GM18498 (cell line): ENCODE data around the gene TAF4.

ENCODE experiments used
- ATAC-seq: cut with Tn5 transposase; IDR thresholded peaks from one replicate; pipeline ENCODE4 v1.9.1; 2021; ENCODE audit warnings: mild to moderate bottlenecking, moderate library complexity; ENCODE audit not compliant: unreplicated experiment

TAF4 gene

GRCh38 chr20:61936701-61937131 lies 129.0 kb downstream of the TAF4 start:
- ATAC-seq: no peak

DNA sequence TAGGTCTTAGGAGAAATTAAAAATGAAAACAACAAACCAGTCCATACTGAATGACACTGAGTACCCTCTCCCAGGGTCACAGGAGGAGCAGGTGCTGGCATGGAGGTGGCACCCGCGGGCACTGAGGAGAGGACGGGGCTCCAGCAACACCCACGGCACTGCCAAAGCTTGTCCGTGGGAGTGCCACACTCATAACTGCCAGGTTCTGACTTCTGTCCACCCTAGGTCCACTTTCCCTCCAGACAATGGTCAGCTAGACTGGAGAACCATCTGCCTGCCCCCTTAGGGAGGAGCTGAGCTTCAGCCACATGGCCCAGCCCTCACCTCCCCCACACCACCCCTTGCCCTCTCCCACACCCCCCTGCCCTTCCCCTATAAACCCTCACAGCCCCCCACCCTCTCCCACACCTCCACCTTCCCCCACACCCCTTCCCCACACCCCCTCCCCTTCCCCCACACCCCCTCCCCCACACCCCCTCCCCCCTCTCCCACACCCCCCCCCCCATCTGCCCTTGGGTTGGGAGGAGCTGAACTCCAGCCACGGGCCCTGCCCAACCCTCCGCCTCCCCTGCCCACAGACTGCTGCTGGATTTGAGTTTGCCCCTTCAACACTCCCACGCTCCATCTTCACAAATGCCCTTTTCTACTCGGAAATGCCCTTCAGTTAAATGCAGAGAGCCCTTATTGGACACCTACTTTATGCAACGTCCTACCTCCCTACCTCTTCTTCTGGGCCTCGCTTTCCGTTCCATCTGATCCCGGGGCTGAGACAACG lies 129.6 kb downstream of the TAF4 start:
- no peak for ATAC-seq

DNA sequence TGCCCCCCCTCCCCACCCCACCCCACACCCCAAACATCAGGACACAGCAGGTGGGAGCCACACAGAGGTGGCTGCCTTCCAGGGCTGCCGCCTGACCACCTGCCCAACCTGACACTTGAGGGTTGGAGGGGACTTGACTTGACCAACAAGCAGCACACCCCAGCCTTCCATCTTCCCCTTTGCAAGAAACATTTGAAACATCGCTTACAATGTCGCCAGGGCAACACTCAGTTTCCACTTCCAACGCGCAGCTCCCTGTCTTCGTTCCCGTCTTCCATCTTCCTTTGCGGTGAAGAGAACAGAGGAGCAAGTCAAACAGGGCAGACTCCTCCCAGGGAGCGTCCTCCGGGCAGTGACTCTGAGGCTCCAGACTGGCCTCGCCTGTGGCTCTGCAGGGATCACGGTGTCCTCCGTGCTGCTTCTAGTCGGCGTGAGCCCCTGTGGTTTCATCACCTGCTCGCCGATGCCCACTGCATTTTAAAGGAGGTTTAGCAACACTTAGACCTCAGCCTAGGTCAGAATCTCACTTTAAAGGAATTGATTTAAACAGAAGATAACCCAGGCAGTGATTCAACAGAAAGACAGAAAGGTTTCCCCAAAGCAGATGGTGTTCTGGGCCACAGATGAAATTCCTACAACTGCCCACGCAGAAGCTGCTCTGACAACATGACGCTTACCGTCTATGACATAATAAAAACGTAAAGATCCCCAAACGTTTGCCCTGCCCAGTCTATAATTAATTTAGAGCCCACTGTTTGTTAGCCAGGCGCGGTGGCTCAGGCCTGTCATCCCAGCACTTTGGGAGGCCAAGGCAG lies 130.8 kb downstream of the TAF4 start:
- ATAC-seq: no peak

DNA sequence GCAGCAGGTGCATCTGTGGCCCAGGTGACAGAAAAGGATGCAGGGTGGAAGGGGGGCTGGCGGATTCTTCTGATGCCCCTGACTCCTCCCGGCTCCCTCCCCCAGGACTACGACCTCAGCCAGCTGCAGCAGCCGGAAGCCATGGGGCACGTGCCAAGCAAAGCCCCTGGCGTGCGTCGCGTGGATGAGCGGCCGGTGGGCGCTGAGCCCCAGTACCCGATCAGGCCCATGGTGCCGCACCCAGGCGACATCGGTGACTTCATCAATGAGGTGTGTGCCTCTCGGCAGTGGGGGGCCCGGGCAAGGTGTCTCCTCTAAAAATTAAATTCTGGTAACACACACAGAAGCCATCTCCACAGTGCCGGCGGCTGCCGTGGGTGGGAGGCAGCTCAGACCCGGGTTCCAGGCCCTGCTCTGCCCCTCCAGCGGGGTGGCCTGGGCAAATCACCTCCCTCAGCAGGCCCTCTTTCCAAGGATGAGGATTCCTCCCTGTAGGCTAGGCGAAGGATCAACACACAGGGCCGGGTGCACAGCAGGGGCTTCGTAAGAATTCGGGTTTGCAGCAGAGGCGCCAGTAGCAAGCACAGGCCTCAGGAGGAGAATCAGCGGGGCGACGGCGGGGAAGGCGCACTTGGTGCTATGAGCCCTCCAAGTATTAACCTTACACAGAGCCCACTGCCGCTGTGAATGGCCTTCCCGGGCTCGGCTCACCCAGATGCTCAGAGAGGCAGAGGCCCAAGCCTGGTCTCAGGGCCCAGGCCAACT lies 131.5 kb downstream of the TAF4 start:
- no peak for ATAC-seq

- no peak for ATAC-seq
Observed at GRCh38 chr20:61933481-61933950, 132.2 kb downstream of the TAF4 start.

GRCh38 chr20:61932711-61933480 lies 132.8 kb downstream of the TAF4 start:
- ATAC-seq: no peak

- no peak for ATAC-seq
Observed at GRCh38 chr20:61932199-61932592, 133.5 kb downstream of the TAF4 start.

DNA sequence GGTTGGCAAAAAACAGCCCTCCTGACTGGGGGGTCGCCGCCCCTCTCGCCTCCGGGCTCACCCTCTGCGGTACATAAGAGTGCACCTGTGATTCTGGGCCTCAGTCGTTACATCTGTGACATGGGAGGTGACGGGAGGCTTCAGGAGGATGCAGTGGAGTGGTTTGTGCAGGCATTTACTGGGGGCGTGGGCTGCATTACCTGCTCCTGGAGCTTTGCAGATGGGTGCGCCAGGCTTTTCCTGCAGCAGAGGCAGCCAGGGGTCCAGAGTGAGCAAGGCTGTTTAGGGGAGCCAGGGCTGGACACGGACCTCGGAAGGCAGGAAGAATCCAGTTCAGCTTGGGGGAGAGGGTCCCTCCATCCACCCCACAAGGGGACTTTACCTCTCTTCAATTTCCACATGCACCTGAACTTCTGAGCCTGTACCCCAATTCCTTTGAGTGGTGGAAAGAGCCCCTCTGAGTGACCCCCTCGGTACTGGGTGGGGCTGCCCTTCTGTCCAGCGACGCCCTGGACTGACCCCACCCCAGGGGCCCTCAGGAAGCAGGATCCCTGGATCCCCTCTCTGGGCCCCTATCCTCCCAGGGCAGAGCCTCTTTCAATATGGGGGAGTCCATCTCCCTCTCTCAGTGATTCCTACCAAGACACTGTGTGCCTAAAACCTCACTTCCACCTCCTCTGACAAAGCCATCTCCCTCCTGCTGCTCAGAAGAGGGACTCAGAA lies 134.0 kb downstream of the TAF4 start:
- no peak for ATAC-seq

DNA sequence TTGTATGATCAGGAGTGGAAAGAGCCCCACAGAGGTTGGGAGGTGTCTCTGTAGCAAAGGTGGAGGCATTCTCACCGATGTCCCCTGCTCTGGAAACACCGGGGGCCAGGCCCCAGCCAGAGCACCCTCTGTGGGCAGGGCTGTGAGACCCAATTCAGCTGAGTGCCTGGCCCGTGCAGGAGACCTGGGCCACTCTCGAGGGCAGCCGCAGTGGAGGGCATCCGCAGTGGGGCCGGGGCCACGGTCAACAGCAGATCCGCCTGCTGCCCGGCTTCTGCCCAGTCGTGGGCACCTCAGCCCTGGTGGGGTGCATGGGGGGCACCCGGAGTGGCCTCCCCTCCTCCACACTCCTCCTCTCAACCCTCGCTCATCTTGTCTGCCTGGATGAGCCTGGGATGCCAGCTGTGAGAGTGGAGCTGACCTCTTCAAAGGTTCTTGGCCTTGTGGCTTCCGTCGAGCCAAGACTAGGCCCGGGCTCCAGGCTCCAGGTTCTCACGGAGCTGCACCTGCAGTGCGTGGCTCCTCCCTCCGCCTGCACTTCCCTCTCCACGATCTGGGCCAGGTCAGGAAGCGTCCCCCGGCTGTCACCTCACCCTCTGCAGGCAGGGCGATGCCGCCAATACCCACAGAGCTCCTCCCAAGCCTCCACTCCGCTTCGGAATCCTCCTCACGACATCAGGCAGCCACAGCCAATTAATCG lies 134.8 kb downstream of the TAF4 start:
- ATAC-seq: no peak

DNA sequence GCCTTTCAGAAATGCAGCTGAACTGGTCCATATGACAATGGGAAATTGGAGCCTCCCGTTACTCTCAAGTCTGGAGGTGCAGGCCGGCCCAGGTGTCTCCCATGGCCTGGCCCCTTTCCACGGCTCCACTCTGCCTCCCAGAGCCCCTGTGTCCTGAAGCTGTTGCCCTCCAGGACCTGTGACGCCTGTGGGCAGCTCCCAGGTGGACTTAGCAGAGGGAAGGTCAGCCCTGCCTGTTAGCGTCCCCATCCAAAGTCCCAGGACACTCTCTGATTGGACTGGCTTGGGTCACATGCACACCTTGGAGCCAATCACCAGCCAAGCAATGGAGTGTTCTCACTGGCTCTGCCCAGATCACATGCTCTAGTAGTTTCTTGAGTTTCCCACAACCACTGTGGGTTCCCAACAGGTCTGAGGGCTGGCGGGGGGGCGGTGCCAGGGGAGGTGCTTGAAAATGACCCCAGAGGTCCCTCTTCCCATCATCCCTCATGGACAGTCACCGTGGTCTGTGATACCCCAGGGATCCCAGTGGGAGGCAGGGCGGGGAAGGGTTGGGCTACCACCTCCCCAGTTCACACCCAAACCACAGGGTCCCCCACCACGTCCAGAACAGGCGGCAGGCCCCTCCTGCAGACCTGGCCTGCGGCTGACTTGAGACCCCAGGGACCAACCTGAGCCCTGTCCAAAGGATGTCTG lies 135.6 kb downstream of the TAF4 start:
- no peak for ATAC-seq

- no peak for ATAC-seq
Observed at GRCh38 chr20:61929561-61929960, 136.1 kb downstream of the TAF4 start.

DNA sequence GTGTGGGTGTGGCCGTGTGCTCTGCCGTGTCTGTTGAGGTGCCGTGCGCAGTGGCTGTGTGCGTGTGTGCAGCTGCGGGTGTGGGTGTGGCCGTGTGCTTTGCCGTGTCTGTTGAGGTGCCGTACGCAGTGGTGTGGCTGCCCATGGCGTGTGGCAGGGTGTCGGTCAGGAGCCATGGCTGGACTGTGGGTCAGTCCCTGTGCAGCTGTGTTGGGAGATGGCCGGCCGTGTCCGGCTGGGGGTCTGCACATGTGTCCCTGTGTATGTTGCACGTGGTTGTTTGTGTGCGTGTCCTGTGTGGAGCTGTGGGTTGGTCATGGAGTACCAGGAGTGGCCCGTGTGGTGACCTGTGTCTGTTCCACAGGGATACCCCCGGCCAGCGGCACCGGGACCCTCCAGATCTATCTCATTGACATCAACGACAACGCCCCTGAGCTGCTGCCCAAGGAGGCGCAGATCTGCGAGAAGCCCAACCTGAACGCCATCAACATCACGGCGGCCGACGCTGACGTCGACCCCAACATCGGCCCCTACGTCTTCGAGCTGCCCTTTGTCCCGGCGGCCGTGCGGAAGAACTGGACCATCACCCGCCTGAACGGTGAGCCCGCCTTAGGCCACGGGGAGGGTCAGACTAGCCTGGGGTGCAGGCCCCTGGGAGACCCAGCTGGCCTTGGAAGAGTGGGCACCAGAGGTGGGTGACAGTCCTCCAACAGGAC lies 137.7 kb downstream of the TAF4 start:
- ATAC-seq: no peak

DNA sequence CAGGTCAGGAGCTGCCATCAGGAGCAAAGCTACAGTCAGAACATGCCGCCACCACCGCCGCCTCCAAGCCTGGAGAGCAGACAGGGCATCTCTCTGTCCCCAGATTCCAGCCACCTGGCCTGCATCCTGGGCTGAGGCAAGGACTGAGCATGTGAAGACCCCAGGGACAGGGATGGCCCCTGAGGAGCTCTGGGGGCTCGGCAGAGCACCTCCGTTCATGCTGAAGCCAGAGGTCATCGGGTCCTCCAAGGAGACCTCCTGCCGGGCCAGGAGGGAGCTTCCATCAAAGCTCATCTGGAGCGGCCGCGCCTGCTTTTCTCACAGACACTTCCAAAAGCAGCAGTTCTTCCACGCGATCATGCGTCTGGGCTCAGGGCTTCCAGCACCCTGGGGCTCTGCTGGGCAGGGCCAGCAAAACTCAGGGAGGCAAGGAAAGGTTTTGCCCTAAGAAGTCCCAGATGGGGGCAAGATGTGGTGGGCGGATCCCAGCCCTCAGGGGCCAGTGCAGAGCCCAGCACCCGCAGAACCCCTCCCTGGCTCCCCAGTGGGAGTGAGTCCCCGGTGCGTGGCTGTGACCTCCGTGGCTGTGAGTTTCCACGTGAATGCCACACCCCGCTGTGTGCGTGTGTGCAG lies 138.4 kb downstream of the TAF4 start:
- ATAC-seq: no peak

GRCh38 chr20:61926796-61927192 lies 138.9 kb downstream of the TAF4 start:
- ATAC-seq: no peak

- ATAC-seq: no peak
Observed at GRCh38 chr20:61926253-61926613, 139.4 kb downstream of the TAF4 start.

GRCh38 chr20:61925555-61926252 lies 140.0 kb downstream of the TAF4 start:
- ATAC-seq: no peak
